Measurements from ENCODE around the gene CAPN8.

The CAPN8 gene

GRCh38 chr1:223683586-223684487 lies 18.3 kb upstream of the CAPN8 start:
- DNase-seq (peak; percentile 19), ATAC-seq (replicated peaks) (peak; percentile 75 to 85)
- peaks cover 0 to 4% of the 10 kb centered on the region in 2 donors for H3K9me3 Mint-ChIP-seq
- no peaks in the 10 kb centered on the region for H3K4me1 Mint-ChIP-seq
- peaks cover 21 to 26% of the 10 kb centered on the region in 2 donors for H3K27me3 Mint-ChIP-seq
- H3K36me3 Mint-ChIP-seq = no peaks in the 10 kb centered on the region
- no peak overlapping the region for H3K27ac Mint-ChIP-seq
- no peak overlapping the region for H3K4me3 Mint-ChIP-seq

DNA sequence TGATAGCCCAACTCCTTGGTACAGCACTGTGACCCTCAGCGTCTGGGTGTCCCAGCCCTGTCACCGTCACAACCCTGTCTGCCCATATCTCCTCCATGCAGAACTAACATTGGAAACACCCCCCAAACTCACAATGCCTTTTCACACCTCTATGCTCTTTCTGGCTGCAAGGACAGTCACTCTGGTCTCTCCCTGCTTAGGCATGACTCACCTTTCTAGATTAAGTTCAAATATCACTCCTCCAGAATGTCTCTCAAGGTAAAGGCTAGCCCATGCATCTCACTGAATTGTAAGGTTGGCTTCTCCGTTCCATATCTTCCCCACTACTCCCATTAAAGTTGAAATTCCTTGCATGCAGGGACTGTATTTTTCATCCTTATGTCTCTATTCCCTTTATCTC lies 17.0 kb upstream of the CAPN8 start:
- H3K27ac Mint-ChIP-seq = no peak overlapping the region
- ATAC-seq (replicated peaks) = no peak
- peaks cover 12 to 19% of the 10 kb centered on the region in 2 donors for H3K27me3 Mint-ChIP-seq
- H3K9me3 Mint-ChIP-seq = peaks cover 0 to under 1% of the 10 kb centered on the region in 2 donors
- DNase-seq = no peak
- no peaks in the 10 kb centered on the region for H3K4me1 Mint-ChIP-seq
- no peaks in the 10 kb centered on the region for H3K36me3 Mint-ChIP-seq
- H3K4me3 Mint-ChIP-seq = no peak overlapping the region

DNA sequence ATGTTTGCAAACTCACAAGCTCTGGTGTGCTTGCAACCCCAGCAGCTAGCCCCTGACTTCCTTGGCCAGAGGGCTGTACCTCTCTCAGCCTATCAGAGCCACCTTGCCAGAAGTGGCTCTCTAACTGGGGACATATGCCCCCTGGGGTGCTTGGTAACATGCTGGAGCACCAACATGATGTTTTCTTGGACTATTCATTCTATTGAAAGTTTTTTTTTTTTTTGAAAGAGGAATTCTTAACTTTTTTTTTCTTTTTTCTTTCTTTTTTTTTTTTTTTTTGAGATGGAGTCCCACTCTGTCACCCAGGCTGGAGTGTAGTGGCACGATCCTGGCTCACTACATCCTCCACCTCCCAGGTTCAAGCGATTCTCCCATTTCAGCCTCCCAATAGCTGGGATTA lies 14.7 kb upstream of the CAPN8 start:
- peaks cover 0 to 3% of the 10 kb centered on the region in 2 donors for H3K36me3 Mint-ChIP-seq
- no peak overlapping the region for H3K4me3 Mint-ChIP-seq
- no peaks in the 10 kb centered on the region for H3K4me1 Mint-ChIP-seq
- H3K27ac Mint-ChIP-seq = no peak overlapping the region
- DNase-seq (no peak), ATAC-seq (replicated peaks) (no peak)
- H3K27me3 Mint-ChIP-seq = peaks cover 6 to 18% of the 10 kb centered on the region in 2 donors
- peaks cover 4 to 9% of the 10 kb centered on the region in 2 donors for H3K9me3 Mint-ChIP-seq

- Mint-ChIP-seq H3K4me3 (no peak overlapping the region), H3K27me3 (peaks cover 6 to 15% of the 10 kb centered on the region in 2 donors), H3K27ac (no peak overlapping the region), H3K9me3 (peaks cover 13 to 18% of the 10 kb centered on the region in 2 donors), H3K36me3 (peaks cover 7 to 9% of the 10 kb centered on the region in 2 donors), H3K4me1 (peaks cover 0 to 8% of the 10 kb centered on the region in 2 donors)
- no peak for DNase-seq
- ATAC-seq (replicated peaks) = no peak
Measured at GRCh38 chr1:223678841-223679240, 13.3 kb upstream of the CAPN8 start.

DNA sequence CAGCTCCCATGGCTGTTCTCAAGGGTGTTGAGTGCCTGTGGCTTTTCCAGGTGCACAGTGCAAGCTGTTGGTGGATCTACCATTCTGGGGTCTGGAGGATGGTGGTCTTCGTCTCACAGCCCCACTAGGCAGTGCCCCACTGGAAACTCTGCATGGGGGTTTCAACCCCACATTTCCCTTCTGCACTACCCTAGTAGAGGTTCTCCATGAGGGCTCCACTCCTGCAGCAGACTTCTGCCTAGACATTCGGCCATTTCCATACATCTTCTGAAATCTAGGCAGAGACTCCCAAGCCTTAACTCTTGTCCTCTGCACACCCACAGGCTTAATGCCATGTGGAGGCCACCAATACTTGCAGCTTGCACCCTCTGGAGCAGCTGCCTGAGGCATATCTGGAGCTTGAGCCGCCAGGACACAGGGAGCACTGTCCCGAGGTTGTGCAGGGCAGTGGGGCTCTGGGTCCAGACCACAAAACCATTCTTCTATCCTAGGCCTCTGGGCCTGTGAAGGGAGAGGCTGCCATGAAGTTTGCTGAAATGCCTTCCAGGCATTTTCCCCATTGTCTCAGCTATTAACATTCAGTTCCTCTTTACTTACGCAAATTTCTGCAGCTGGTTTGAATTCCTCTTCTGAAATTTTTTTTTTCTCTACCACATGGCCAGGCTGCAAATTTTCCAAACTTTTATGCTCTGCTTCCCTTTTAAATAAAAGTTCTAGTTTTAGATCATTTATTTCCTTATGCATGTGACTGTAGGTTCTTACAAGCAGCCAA lies 8.8 kb upstream of the CAPN8 start:
- Mint-ChIP-seq H3K27ac (no peak overlapping the region), H3K4me1 (peaks cover 0 to 8% of the 10 kb centered on the region in 2 donors)

DNA sequence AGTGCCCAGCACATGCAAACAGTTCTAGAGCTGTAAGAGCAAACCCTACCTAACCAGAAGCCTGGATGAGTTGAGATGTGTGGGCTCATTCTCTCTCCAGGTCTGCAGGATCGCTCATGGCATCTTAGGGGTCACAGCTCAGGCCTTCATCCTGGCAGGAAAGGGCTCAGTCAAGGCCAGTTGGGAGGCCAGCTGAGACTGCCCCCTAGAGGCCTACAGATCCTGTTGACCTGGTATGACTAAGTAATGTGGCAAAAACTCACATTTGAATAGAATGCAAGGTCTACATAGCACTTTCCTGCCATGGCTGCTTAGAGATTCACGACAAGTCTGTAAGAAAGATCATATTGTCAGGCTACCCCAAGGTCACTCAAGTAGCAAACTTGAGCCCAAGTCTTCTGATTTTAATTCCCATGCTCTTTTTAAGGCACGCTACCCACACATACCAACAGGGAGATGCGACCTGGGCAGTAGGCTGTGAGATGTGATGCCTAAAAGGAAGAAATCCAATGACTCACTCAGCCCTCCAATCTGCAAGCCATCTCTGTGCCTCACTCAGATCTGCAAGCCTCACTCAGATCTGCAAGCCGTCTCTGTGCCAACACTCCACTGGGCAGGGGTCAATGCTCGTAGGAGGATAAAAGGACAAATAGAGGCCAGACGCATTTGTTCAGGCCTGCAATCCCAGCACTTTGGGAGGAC lies 5.1 kb upstream of the CAPN8 start:
- H3K9me3 Mint-ChIP-seq = peaks cover 14 to 15% of the 10 kb centered on the region in 2 donors

More for the DNA sequence above, 8.8 kb upstream of the CAPN8 start:
- ATAC-seq (replicated peaks) (peak in 1 of 2 donors; percentile 41), DNase-seq (no peak)
- Mint-ChIP-seq H3K4me3 (no peak overlapping the region), H3K9me3 (peaks cover 17 to 21% of the 10 kb centered on the region in 2 donors), H3K27me3 (peaks cover 4 to 14% of the 10 kb centered on the region in 2 donors), H3K36me3 (peaks cover 10 to 12% of the 10 kb centered on the region in 2 donors)

GRCh38 chr1:223669003-223669795 lies 3.7 kb upstream of the CAPN8 start:
- no peak overlapping the region for H3K27ac Mint-ChIP-seq
- H3K36me3 Mint-ChIP-seq = peaks cover 3 to 4% of the 10 kb centered on the region in 2 donors
- ATAC-seq (replicated peaks) (no peak), DNase-seq (no peak)
- peaks cover 3 to 6% of the 10 kb centered on the region in 2 donors for H3K9me3 Mint-ChIP-seq
- no peak overlapping the region for H3K4me3 Mint-ChIP-seq
- peaks cover 0 to 6% of the 10 kb centered on the region in 2 donors for H3K4me1 Mint-ChIP-seq
- peaks cover 8 to 18% of the 10 kb centered on the region in 2 donors for H3K27me3 Mint-ChIP-seq

More for the DNA sequence above, 5.1 kb upstream of the CAPN8 start:
- ATAC-seq (replicated peaks) = peak; percentile 45 to 65
- no peak for DNase-seq
- Mint-ChIP-seq H3K36me3 (peaks cover 9 to 10% of the 10 kb centered on the region in 2 donors), H3K27me3 (peaks cover 7 to 14% of the 10 kb centered on the region in 2 donors), H3K4me3 (no peak overlapping the region), H3K27ac (no peak overlapping the region), H3K4me1 (peaks cover 0 to 13% of the 10 kb centered on the region in 2 donors)

DNA sequence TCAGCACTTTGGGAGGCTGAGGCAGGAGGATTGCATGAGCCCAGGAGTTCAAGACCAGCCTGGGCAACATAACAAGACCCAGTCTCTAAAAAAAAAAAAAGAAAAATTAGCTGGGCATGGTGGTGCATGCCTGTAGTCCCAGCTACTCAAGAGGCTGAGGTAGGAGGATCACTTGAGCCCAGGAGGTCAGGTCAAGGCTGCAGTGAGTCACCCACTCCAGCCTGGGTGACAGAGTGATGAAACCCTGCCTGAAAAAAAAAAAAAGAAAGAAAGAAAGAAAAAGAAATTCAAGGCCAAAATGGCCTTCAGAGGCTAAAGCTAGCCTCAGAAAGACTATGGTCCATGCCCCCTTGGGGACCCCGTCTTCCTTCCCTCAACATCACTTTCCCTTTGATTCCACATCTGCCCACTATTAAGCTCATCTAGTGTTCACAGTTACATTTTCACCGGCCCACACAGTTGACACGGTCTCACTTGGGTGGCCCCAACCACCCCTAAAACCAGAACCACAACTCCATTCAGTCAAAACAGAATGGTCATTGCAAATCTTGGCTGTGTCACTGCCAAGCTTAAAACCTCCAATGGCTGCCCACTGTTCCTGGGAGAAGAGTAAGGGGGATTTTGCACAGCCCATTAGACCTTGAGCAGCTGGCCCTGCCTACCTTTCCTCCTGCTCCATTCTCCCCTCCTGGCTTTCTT lies 2.1 kb upstream of the CAPN8 start:
- Mint-ChIP-seq H3K9me3 (peaks cover 0 to 3% of the 10 kb centered on the region in 2 donors), H3K27ac (no peak overlapping the region), H3K36me3 (no peaks in the 10 kb centered on the region), H3K27me3 (peaks cover 19 to 22% of the 10 kb centered on the region in 2 donors), H3K4me1 (peaks cover 3 to 5% of the 10 kb centered on the region in 2 donors), H3K4me3 (no peak overlapping the region)
- DNase-seq (no peak), ATAC-seq (replicated peaks) (peak; percentile 56 to 73)

DNA sequence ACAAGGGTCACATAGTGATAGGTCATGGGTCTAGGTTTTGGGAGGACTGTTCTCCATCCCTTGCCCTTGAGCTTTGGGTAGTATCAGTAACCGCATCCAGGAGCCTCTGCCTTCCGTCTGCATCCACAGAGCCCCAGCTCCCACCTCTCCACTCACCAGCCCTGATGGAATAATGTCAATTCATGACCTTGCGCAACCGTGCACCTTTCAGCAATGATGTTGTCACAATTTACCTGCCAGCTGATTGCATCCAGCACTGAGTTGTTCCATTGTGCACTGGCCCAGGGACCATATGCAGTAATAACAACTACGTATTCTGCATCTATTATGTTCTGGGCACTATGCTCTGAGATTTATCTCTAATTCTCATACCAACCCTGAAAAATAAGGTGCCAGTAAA lies 1.4 kb downstream of the CAPN8 start:
- H3K27me3 Mint-ChIP-seq = peaks cover 20 to 23% of the 10 kb centered on the region in 2 donors
- ATAC-seq (replicated peaks) (no peak), DNase-seq (no peak)
- H3K4me1 Mint-ChIP-seq = peaks cover 3 to 5% of the 10 kb centered on the region in 2 donors
- H3K4me3 Mint-ChIP-seq = no peak overlapping the region
- no peak overlapping the region for H3K27ac Mint-ChIP-seq
- H3K36me3 Mint-ChIP-seq = no peaks in the 10 kb centered on the region
- H3K9me3 Mint-ChIP-seq = no peaks in the 10 kb centered on the region

DNA sequence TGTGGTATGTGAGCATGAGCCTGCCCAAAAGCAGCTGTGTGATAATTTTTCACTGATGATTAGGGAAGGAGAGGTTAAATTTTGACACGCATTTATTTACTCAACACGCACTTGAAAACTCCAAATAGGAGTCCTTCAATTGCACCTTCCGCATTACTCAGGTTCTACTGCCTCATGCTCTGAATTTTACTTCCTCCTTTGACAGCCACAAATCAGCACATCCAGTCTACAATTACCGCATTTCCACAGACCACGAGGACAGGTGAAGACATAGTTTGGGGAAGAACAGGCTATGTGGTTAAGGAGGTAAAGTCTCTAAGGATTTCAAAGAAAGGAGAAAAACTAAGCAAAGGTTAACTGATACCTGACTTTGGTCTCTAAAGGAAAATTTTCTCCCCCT lies 2.6 kb downstream of the CAPN8 start:
- H3K4me3 Mint-ChIP-seq = no peak overlapping the region
- H3K36me3 Mint-ChIP-seq = no peaks in the 10 kb centered on the region
- DNase-seq = no peak
- no peak overlapping the region for H3K27ac Mint-ChIP-seq
- H3K9me3 Mint-ChIP-seq = no peaks in the 10 kb centered on the region
- H3K27me3 Mint-ChIP-seq = peaks cover 18 to 24% of the 10 kb centered on the region in 2 donors
- peaks cover 3 to 5% of the 10 kb centered on the region in 2 donors for H3K4me1 Mint-ChIP-seq
- peak; percentile 46 to 70 for ATAC-seq (replicated peaks)

DNA sequence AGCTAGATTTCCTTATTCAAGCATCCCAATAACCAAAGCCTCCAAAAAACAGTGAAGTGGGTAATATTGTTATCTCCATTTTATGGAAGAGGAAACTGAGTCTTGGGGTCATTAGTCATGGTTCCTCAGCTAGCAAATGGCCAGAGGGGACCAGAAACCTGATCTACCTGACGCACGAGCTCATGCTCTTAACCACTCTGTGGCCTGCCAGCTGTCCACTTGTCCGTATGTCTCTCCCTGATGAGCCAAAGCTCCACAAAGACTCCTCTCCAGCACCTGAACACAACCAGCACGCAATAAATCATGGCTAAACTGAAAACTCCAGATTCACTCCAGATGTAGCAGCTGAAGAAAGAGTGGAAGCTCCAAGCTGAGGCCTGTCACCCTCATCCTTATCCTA lies 5.8 kb downstream of the CAPN8 start:
- Mint-ChIP-seq H3K4me1 (peaks cover 0 to 3% of the 10 kb centered on the region in 2 donors), H3K9me3 (no peaks in the 10 kb centered on the region), H3K27me3 (peaks cover 31 to 35% of the 10 kb centered on the region in 2 donors), H3K27ac (no peak overlapping the region), H3K4me3 (no peak overlapping the region), H3K36me3 (no peaks in the 10 kb centered on the region)
- ATAC-seq (replicated peaks) = no peak
- DNase-seq = no peak

- Mint-ChIP-seq H3K27me3 (peaks cover 27 to 29% of the 10 kb centered on the region in 2 donors), H3K4me1 (peaks cover 0 to 2% of the 10 kb centered on the region in 2 donors), H3K36me3 (no peaks in the 10 kb centered on the region), H3K9me3 (no peaks in the 10 kb centered on the region), H3K4me3 (no peak overlapping the region), H3K27ac (no peak overlapping the region)
- DNase-seq (no peak), ATAC-seq (replicated peaks) (no peak)
Measured at GRCh38 chr1:223657978-223658377, 7.5 kb downstream of the CAPN8 start.

DNA sequence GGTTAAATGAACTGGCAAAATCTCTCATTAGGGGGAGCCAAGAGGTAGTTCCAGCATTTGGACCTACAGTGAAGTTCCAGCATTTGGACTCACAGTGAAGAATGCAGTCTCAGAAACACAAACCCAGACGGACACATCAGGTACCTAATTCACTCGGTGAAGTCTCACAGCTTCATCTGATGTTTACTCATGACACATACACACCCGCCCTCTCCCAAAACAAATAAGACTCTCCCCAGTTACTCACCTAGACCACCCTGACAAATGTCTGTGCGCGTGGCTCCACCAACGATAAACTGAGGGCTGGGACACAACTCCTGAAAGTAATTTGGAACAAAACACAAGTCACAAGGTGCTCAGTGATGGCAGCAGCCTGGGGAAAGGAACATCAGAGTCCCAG lies 11.4 kb downstream of the CAPN8 start:
- H3K4me1 Mint-ChIP-seq = no peaks in the 10 kb centered on the region
- no peak for ATAC-seq (replicated peaks)
- H3K27ac Mint-ChIP-seq = no peak overlapping the region
- no peaks in the 10 kb centered on the region for H3K36me3 Mint-ChIP-seq
- no peaks in the 10 kb centered on the region for H3K9me3 Mint-ChIP-seq
- no peak overlapping the region for H3K4me3 Mint-ChIP-seq
- H3K27me3 Mint-ChIP-seq = peaks cover 19 to 25% of the 10 kb centered on the region in 2 donors
- DNase-seq = no peak

Data from stimulated activated naive B cell treated with anti-CD40 and anti-IgM and Interleukin-4, amounts not matched to agents 10 μg/mL and 1 μg/mL and 100 μg/mL, for 72 hours (primary cell).